ENCODE results near the gene FSTL4. TPM values are rescaled to one million over a fixed set of nuclear protein-coding genes. Genes with fewer than 3 reads are reported as not detected.

FSTL4 gene
- total and polyA plus RNA-seq, 4 donors = 2.3 to 6.4 (median 5.5) TPM

GRCh38 chr5:133565993-133566392, 46.3 kb downstream of the FSTL4 start:
- H3K27ac ChIP-seq (ENCODE audit: low read depth, low read length) = no peak overlapping the region
- WGBS (ENCODE audit: insufficient coverage) = no CpG with 5 or more reads among the region's 3 CpGs

DNA sequence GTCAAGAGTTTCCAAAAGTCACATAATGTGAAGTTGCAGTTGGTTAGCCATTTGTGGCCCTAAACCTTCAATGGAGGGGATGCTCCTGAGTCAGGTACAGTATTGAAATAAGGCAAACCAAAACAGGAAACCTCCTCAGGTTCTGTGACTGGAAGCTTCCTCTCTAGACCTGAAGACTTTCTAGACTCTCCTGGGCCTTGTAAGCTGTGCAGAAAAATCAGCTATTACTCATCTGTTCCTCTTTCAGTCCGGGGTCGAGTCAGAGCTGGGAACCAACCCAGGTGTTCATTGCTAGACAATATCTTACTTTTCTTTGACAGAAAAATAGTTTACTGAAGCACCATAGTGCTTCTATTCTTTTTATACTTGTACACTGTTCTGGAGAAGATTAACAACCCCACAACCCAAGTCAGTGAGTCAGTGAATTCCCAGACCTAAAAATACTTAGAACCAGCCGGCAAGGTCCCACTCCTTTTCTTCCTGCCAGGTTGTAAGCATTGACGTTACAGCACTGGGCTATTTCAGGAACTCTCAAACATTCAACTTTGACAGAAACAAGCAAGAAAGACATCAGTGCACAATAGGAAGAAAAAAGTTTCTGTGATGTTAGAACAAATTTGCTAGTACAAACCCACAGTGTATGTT, 47.3 kb downstream of the FSTL4 start:
- Histone ChIP-seq H3K27ac (ENCODE audit: low read depth, low read length) (no peak overlapping the region), H3K27me3 (ENCODE audit: control insufficient read depth, insufficient read depth, low read length) (peaks cover 12% of the 10 kb centered on the region), H3K9me3 (ENCODE audit: control insufficient read depth, insufficient read depth, low read length) (no peaks in the 10 kb centered on the region), H3K4me1 (ENCODE audit: control insufficient read depth, insufficient read depth, low read length) (peaks cover 2% of the 10 kb centered on the region), H3K4me3 (ENCODE audit: low read depth, low read length) (no peak overlapping the region), H3K36me3 (ENCODE audit: control insufficient read depth, insufficient read depth, low read length) (no peaks in the 10 kb centered on the region)
- no peak for DNase-seq (ENCODE audit: low read depth in 4 of 6, low spot score in 6 of 6)
- 60% methylated on average over 2 of the region's 4 CpGs for WGBS (ENCODE audit: insufficient coverage)

More at GRCh38 chr5:133565993-133566392, 46.3 kb downstream of the FSTL4 start:
- Histone ChIP-seq H3K27me3 (ENCODE audit: control insufficient read depth, insufficient read depth, low read length) (peaks cover 12% of the 10 kb centered on the region), H3K4me1 (ENCODE audit: control insufficient read depth, insufficient read depth, low read length) (peaks cover 2% of the 10 kb centered on the region), H3K36me3 (ENCODE audit: control insufficient read depth, insufficient read depth, low read length) (no peaks in the 10 kb centered on the region), H3K4me3 (ENCODE audit: low read depth, low read length) (no peak overlapping the region), H3K9me3 (ENCODE audit: control insufficient read depth, insufficient read depth, low read length) (no peaks in the 10 kb centered on the region)
- DNase-seq (ENCODE audit: low read depth in 4 of 6, low spot score in 6 of 6) = peak in 2 of 6 donors; percentile 7 to 30

- DNase-seq (ENCODE audit: low read depth in 4 of 6, low spot score in 6 of 6) = peak in 1 of 6 donors; percentile 42
- Histone ChIP-seq H3K27me3 (ENCODE audit: control insufficient read depth, insufficient read depth, low read length) (peaks cover 14% of the 10 kb centered on the region), H3K9me3 (ENCODE audit: control insufficient read depth, insufficient read depth, low read length) (no peaks in the 10 kb centered on the region), H3K27ac (ENCODE audit: low read depth, low read length) (no peak overlapping the region), H3K36me3 (ENCODE audit: control insufficient read depth, insufficient read depth, low read length) (no peaks in the 10 kb centered on the region), H3K4me3 (ENCODE audit: low read depth, low read length) (no peak overlapping the region), H3K4me1 (ENCODE audit: control insufficient read depth, insufficient read depth, low read length) (peaks cover 2% of the 10 kb centered on the region)
- WGBS (ENCODE audit: insufficient coverage) = 74% methylated on average over 8 of the region's 10 CpGs
Observed at GRCh38 chr5:133562554-133562953, 49.8 kb downstream of the FSTL4 start.

GRCh38 chr5:133559960-133560359, 52.4 kb downstream of the FSTL4 start:
- no peak for DNase-seq (ENCODE audit: low read depth in 4 of 6, low spot score in 6 of 6)
- Histone ChIP-seq H3K27me3 (ENCODE audit: control insufficient read depth, insufficient read depth, low read length) (peaks cover 10% of the 10 kb centered on the region), H3K27ac (ENCODE audit: low read depth, low read length) (no peak overlapping the region), H3K36me3 (ENCODE audit: control insufficient read depth, insufficient read depth, low read length) (no peaks in the 10 kb centered on the region), H3K9me3 (ENCODE audit: control insufficient read depth, insufficient read depth, low read length) (no peaks in the 10 kb centered on the region), H3K4me1 (ENCODE audit: control insufficient read depth, insufficient read depth, low read length) (peaks cover 2% of the 10 kb centered on the region), H3K4me3 (ENCODE audit: low read depth, low read length) (no peak overlapping the region)
- 72% methylated on average over 5 of the region's 5 CpGs for WGBS (ENCODE audit: insufficient coverage)

- Histone ChIP-seq H3K4me3 (ENCODE audit: low read depth, low read length) (no peak overlapping the region), H3K36me3 (ENCODE audit: control insufficient read depth, insufficient read depth, low read length) (no peaks in the 10 kb centered on the region), H3K4me1 (ENCODE audit: control insufficient read depth, insufficient read depth, low read length) (no peaks in the 10 kb centered on the region), H3K9me3 (ENCODE audit: control insufficient read depth, insufficient read depth, low read length) (no peaks in the 10 kb centered on the region), H3K27me3 (ENCODE audit: control insufficient read depth, insufficient read depth, low read length) (peaks cover 8% of the 10 kb centered on the region), H3K27ac (ENCODE audit: low read depth, low read length) (no peak overlapping the region)
- no peak for DNase-seq (ENCODE audit: low read depth in 4 of 6, low spot score in 6 of 6)
- 71% methylated on average over 2 of the region's 4 CpGs for WGBS (ENCODE audit: insufficient coverage)
Observed at GRCh38 chr5:133556551-133556950, 55.8 kb downstream of the FSTL4 start.

DNA sequence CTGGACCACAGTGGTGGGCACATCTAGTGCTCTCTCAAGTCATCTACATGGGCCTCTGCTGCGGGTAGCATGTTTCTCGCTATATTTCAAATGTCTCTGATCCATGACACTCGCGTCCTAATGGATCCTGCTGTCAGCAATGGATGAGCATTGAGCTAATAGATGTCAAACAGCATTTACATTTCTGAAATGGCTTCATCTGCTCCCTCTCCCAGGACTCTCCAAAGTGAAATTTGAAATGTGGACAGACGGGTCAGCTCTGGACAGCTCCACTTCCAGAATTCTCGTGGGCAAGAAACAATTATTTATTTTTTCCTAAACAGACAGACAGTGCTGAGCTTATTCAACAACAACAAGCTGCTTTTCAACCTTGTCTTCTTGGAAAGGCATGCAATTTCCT, 58.1 kb downstream of the FSTL4 start:
- Histone ChIP-seq H3K27ac (ENCODE audit: low read depth, low read length) (no peak overlapping the region), H3K9me3 (ENCODE audit: control insufficient read depth, insufficient read depth, low read length) (no peaks in the 10 kb centered on the region)
- WGBS (ENCODE audit: insufficient coverage) = 82% methylated on average over 6 of the region's 6 CpGs

DNA sequence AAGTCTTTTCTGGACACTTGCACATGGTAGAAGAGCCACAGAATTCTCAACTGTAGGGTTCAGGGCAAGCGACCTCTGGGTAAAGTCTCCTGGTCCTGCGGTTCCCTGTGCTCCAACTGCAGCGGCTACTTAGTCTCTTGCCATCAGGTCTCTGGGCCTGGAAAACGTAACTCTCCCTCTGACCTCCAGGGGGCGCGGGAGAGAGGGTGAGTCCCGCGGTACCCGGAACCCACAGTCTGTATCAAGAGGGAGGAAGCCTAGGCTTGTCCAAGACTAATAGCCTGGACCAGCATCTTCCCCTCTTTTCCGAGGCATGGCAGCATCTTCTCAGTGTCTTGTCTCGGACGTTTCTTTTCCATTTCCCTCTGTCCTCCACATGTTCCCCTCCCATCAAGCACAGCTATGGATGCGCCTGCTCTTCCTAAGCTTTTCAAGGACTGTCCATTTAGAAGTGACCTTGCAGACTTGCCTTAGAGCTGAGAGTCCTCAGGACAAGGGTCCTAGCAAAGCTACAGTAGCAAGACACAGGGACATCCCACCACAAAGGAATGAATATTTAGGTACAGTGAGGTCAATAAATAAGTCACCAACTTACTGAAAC, 59.3 kb downstream of the FSTL4 start:
- DNase-seq (ENCODE audit: low read depth in 4 of 6, low spot score in 6 of 6) = peak in 1 of 6 donors; percentile 32
- Histone ChIP-seq H3K9me3 (ENCODE audit: control insufficient read depth, insufficient read depth, low read length) (no peaks in the 10 kb centered on the region), H3K4me1 (ENCODE audit: control insufficient read depth, insufficient read depth, low read length) (no peaks in the 10 kb centered on the region), H3K36me3 (ENCODE audit: control insufficient read depth, insufficient read depth, low read length) (no peaks in the 10 kb centered on the region), H3K27me3 (ENCODE audit: control insufficient read depth, insufficient read depth, low read length) (peaks cover 8% of the 10 kb centered on the region), H3K4me3 (ENCODE audit: low read depth, low read length) (no peak overlapping the region), H3K27ac (ENCODE audit: low read depth, low read length) (no peak overlapping the region)
- WGBS (ENCODE audit: insufficient coverage) = 36% methylated on average over 13 of the region's 13 CpGs

More for the DNA sequence above, 58.1 kb downstream of the FSTL4 start:
- H3K4me3 ChIP-seq (ENCODE audit: low read depth, low read length) = no peak overlapping the region
- no peak for DNase-seq (ENCODE audit: low read depth in 4 of 6, low spot score in 6 of 6)
- H3K36me3 ChIP-seq (ENCODE audit: control insufficient read depth, insufficient read depth, low read length) = no peaks in the 10 kb centered on the region
- no peaks in the 10 kb centered on the region for H3K4me1 ChIP-seq (ENCODE audit: control insufficient read depth, insufficient read depth, low read length)
- H3K27me3 ChIP-seq (ENCODE audit: control insufficient read depth, insufficient read depth, low read length) = peaks cover 8% of the 10 kb centered on the region

- no peak for DNase-seq (ENCODE audit: low read depth in 4 of 6, low spot score in 6 of 6)
- no peaks in the 10 kb centered on the region for H3K36me3 ChIP-seq (ENCODE audit: control insufficient read depth, insufficient read depth, low read length)
- whole genome bisulfite sequencing (ENCODE audit: insufficient coverage) = 88% methylated on average over 1 of the region's 1 CpG
- no peaks in the 10 kb centered on the region for H3K4me1 ChIP-seq (ENCODE audit: control insufficient read depth, insufficient read depth, low read length)
- no peak overlapping the region for H3K4me3 ChIP-seq (ENCODE audit: low read depth, low read length)
- no peaks in the 10 kb centered on the region for H3K27me3 ChIP-seq (ENCODE audit: control insufficient read depth, insufficient read depth, low read length)
- H3K9me3 ChIP-seq (ENCODE audit: control insufficient read depth, insufficient read depth, low read length) = no peaks in the 10 kb centered on the region
- no peak overlapping the region for H3K27ac ChIP-seq (ENCODE audit: low read depth, low read length)
Observed at GRCh38 chr5:133546500-133546899, 65.8 kb downstream of the FSTL4 start.

- DNase-seq (ENCODE audit: low read depth in 4 of 6, low spot score in 6 of 6) = no peak
- Histone ChIP-seq H3K27me3 (ENCODE audit: control insufficient read depth, insufficient read depth, low read length) (no peaks in the 10 kb centered on the region), H3K4me1 (ENCODE audit: control insufficient read depth, insufficient read depth, low read length) (no peaks in the 10 kb centered on the region), H3K4me3 (ENCODE audit: low read depth, low read length) (no peak overlapping the region), H3K36me3 (ENCODE audit: control insufficient read depth, insufficient read depth, low read length) (no peaks in the 10 kb centered on the region), H3K27ac (ENCODE audit: low read depth, low read length) (no peak overlapping the region), H3K9me3 (ENCODE audit: control insufficient read depth, insufficient read depth, low read length) (no peaks in the 10 kb centered on the region)
- 20% methylated on average over 1 of the region's 3 CpGs for WGBS (ENCODE audit: insufficient coverage)
Observed at GRCh38 chr5:133544346-133544745, 68.0 kb downstream of the FSTL4 start.

- Histone ChIP-seq H3K27ac (ENCODE audit: low read depth, low read length) (no peak overlapping the region), H3K4me1 (ENCODE audit: control insufficient read depth, insufficient read depth, low read length) (no peaks in the 10 kb centered on the region)
- no CpG with 5 or more reads among the region's 1 CpG for WGBS (ENCODE audit: insufficient coverage)
Observed at GRCh38 chr5:133539818-133540217, 72.5 kb downstream of the FSTL4 start.

More at GRCh38 chr5:133539818-133540217, 72.5 kb downstream of the FSTL4 start:
- Histone ChIP-seq H3K27me3 (ENCODE audit: control insufficient read depth, insufficient read depth, low read length) (no peaks in the 10 kb centered on the region), H3K36me3 (ENCODE audit: control insufficient read depth, insufficient read depth, low read length) (no peaks in the 10 kb centered on the region), H3K9me3 (ENCODE audit: control insufficient read depth, insufficient read depth, low read length) (no peaks in the 10 kb centered on the region), H3K4me3 (ENCODE audit: low read depth, low read length) (no peak overlapping the region)
- DNase-seq (ENCODE audit: low read depth in 4 of 6, low spot score in 6 of 6) = no peak
